Kasumi-1 (cell line): ENCODE results near the gene RIMBP3C.
A peak's percentile ranks its signal among the peaks of the same experiment; 100 is the strongest.
"Not testable (repeated sequence)": the region's sequence is repeated elsewhere in the genome, so short reads cannot be mapped to it uniquely, and the experiment has no call there.

Experiments
- DNase-seq, 2 experiments: peaks; one replicate each; lab custom pipeline; 2025; lab: John Stamatoyannopoulos, UW

RIMBP3C gene

DNA sequence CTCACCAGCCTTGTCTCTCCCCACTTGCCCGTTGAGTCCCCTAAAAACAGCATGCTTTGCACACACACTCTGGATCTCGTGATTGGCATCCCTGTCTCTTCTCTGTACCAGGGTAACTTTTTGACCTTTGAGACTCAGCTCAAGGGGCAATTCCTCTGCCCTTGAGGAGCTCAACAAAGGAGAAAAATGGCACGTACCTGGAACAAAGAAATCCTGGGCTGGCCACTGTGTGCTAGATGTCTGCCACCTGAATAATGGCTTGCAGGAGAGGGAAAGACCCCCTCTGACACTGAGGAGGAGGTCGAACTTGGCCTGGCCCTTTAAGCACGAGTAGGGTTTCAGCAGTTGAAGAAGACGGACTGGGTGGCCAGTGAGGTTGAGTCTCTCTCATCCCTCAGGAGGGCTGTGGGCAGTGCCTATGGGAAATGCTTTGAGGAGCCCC is 22.1 kb upstream of the RIMBP3C start:
- DNase-seq, result no peak

DNA sequence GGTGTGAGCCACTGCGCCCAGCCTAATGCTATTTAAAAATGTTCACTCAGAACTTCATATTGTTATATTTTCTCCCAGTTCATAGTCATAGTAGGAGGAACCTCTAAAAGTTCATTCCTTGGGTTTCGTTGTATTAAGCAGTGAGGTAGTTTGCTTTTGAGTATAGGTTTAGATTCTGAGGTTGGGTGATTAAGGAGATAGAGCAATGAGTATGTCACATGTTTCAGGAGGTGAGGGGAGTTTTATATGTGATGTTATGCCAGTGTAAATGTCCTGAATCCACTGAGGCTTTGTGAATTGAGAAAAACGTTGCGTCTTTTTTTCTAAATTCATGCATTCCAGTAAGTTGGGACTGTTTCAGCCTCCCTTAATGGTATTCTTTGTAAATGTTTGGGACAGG is 20.4 kb upstream of the RIMBP3C start:
- no peak for DNase-seq

DNA sequence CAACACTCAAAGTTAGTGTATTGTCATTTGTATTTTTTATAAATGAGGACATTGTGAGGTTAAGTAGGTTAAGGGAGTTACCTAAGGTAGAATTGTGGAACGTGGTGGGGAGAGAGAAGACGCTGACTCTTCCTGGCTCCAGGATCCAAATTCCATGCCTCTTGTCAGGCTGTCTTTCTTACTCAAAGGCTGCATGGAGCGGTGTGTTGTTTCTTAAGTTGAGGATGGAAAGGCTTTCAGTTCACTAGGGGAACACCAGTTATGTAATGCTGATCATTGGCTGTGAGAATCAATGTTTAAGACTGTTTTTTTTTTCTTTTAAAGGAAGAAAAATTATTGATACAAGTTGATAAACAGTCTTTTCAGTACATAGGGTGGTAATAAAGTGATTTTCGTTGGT is 19.1 kb upstream of the RIMBP3C start:
- DNase-seq, result no peak

GRCh38 chr22:21569459-21570170 is 18.4 kb upstream of the RIMBP3C start:
- DNase-seq, result peak; percentile 73 to 79

GRCh38 chr22:21569076-21569427 is 17.8 kb upstream of the RIMBP3C start:
- DNase-seq, result not testable (repeated sequence)

GRCh38 chr22:21568347-21569075 is 17.2 kb upstream of the RIMBP3C start:
- peak; percentile 19 to 29 for DNase-seq

GRCh38 chr22:21567456-21568346 is 16.4 kb upstream of the RIMBP3C start, which contains the start of gene UBE2L3:
Gene UBE2L3 (plus strand): TSS chr22:21567714. CDS start chr22:21567745, 31 bp downstream.
- peak; percentile 73 to 75 for DNase-seq

- DNase-seq, result no peak
Measured at GRCh38 chr22:21564411-21564810, 13.2 kb upstream of the RIMBP3C start.

DNA sequence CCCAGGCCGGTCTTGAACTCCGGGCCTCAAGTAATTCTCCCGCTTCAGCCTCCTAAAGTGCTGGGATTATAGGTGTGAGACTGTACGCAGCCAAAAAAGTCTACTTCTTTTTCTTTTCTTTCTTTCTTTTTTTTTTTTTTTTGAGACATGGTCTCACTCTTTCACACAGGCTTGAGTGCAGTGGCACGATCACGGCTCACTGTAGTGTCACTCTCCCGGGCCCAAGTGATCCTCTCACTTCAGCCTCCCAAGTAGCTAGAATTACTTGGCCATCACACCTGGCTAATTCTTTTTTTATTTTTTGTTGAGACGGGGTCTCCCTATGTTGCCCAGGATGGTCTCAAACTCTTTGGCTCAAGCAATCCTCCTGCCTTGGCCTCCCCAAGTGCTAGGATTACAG is 12.7 kb upstream of the RIMBP3C start:
- no peak for DNase-seq

DNA sequence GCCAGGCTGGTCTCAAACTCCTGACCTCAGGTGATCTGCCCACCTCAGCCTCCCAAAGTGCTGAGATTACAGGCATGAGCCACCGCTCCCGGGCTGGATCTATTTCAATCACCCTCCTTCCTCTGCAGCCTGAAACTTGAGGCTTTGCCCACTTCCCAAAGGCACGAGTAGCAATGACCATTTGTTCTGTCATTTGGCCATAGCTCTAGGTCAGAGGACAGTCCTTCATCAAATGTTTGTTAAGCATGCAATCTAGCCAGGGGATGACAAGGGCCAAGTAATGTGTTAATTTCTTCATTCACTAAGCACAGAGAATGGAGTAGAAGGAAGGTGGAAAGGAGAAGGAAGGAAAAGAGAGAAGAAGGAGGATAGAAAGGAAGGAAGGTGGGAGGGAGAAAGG is 9.4 kb upstream of the RIMBP3C start:
- not testable (repeated sequence) for DNase-seq

DNA sequence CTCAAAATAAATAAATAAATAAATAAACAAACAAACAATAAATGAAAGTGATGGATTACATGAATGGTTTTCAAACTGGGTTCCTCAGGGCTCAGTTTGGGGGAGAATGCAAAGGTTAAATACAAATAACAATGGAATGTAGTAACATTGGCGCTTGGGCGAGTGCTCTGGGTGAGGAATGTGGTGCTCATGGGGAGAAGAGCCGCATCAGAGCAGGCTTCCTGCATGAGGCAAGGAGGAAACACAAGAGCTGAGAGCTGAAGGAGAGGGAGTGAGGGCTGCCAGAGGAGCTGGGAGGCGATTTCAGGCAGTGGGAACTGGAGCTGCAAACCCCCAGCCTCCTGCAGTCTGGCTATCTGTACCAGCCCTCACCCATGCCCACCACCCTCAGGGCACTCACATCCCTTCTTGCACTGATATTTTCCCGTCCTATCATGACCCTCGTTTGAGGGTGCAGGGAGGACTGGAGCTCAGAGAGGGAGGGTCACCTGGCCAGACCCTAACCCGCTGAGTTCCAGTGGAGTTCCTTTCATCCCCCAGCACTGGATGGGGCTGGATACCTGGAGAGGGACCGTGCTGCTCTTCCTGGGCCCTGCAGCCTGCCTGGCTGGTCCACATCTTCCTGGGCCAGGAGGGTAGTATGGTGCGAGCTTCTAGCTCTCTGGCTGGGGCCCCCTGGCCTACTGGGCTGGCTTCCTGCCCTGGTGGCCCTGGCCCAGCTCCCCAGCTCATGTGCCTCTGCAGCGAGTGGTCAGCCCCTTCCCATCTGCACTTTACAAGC is 8.3 kb upstream of the RIMBP3C start:
- DNase-seq, result not testable (repeated sequence)

DNA sequence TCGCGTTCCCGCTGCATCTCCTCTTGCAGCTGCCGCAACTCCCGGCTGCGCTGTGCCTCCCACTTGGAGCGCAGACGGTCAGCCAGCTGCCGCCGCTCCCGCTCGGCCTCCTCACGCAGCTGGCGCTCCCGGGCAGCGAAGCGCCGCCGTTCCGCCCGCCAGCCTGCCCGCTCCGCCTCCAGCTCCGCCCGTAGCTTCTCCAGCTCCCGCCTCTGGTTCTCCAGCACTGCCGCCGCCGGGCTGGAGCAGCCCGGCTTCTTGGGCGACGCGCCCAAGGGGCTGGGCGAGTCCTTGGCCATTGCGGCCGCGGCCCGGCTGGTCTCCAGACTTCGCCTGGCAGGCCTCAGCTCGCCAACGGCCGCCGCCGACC is 598 bp downstream of the RIMBP3C start:
- DNase-seq, result not testable (repeated sequence)

- not testable (repeated sequence) for DNase-seq
Measured at GRCh38 chr22:21550008-21550677, 1.1 kb downstream of the RIMBP3C start.

- DNase-seq, result not testable (repeated sequence)
Measured at GRCh38 chr22:21549558-21549957, 1.7 kb downstream of the RIMBP3C start.

DNA sequence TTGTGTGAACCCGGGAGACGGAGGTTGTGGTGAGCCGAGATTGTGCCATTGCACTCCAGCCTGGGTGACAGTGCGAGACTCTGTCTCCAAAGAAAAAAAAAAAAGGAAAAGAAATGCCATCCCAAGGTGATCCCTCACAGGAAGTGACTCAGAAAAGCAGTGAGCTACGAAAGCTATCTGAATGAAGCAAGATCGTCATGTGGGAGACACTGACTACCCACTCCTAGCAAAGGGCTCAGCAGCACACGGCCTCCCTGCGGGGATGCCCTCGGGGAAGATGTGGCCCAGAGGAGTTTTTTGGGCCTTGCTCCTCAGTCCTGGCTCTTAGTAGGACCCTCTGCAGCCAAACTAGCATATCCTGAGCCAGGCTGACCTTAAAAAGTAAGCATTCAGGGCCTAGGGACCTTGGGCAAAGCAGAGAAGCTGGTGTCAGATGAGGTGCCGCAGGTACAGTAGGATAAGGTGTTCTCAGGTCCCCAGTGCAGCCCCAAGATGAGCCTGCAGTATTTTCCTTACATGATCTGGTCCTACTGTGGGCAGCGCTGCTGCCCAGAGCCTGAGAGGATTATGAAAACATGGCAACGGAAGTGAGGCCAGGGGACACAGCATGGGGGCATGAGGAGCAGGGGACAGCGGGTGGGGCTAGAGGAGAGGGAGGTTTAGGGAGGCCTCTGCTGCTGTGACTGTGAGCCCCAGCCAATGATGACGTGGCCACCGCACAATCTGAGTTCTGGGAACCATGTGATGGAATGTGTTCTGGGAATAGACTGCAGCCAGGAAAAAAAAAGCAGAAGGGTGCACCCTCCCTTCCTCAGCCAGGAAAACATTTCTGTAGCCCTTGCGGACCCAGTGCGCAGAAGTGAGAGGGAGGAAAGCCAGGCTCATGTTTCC is 6.6 kb downstream of the RIMBP3C start:
- not testable (repeated sequence) for DNase-seq

DNA sequence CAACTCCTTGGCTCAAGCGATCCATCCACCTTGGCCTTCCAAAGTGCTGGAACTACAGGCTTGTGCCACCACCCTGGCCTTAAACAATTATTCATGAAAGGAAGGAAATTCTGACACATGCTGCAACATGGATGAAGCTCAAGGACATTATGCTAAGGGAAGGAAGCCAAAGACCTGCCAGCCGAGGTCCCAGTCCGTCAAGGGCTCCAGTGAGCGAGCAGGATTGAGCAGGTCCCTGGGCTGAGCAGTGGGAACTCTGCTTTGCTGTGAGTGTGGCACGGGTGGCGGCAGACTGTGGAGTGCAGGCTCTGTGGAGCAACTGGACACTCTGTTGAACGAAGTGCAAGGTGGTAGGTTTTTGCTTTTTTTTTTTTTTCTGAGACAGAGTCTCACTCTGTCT is 11.4 kb downstream of the RIMBP3C start:
- not testable (repeated sequence) for DNase-seq

DNA sequence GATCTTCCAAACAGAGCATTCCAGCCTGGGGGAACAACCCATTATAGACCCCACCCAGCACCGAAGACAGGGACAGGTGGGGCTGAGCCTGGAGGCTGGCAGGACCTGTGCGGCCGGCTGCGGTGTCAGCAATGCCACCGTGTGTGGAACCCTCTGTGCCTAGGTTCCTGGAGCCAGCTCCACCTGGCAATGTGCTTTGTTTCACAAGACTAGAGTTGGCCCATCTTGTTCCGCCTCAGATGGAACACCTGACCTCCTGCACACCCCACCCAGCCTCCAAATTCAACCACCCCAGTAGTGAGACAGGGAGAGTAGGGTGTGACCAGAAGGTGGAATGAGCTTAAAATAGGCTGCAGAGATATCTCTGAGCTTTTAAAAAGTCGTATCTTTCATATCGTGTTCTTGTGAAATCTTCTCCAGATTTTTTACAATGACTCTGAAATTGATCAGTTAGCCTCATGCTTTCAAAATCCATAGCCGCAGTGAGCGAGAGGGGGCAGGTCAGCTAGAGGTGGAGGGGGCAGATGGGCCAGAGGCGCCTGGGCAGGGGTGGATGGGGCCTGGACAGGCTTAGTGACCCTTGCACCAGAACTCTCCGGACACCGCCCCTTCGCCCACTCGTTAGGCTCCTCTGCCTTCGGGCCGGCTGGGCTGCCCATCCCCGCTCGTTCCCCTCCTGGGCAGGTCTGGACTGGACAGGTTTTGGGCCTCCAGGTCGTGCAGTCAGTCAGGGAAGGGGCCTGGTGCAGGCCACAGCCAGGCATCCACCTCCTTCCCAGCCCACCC is 18.2 kb downstream of the RIMBP3C start:
- DNase-seq, result not testable (repeated sequence)

- DNase-seq, result not testable (repeated sequence)
Measured at GRCh38 chr22:21531525-21531924, 19.7 kb downstream of the RIMBP3C start.
